SJCRH30 (cell line): ENCODE data around the gene MAGEB16. TPM values are rescaled to one million over a fixed set of nuclear protein-coding genes. Genes with fewer than 3 reads are reported as not detected.

Experiments used
- DNase-seq, 2 experiments: peaks; one replicate each; pipeline ENCODE4 v3.0.0-alpha.2; 2015 to 2020
- H3K27ac ChIP-seq: fragments of 250-450 bp; sonication (Bioruptor Pico); 2 replicates; pipeline ENCODE4 v1.5.1; 2020; ENCODE audit warnings: mild to moderate bottlenecking, moderate library complexity
- H3K27me3 ChIP-seq: fragments of 250-450 bp; sonication (Bioruptor Pico); 2 replicates; pipeline ENCODE4 v1.5.1; 2020; ENCODE audit warnings: mild to moderate bottlenecking, moderate library complexity
- H3K36me3 ChIP-seq: fragments of 250-450 bp; sonication (Bioruptor Pico); 2 replicates; pipeline ENCODE4 v1.5.1; 2020; ENCODE audit warnings: mild to moderate bottlenecking, moderate library complexity
- H3K4me1 ChIP-seq: fragments of 250-450 bp; sonication (Bioruptor Pico); 2 replicates; pipeline ENCODE4 v1.5.1; 2020; ENCODE audit warnings: mild to moderate bottlenecking, moderate library complexity
- H3K4me3 ChIP-seq: fragments of 250-450 bp; sonication (Bioruptor Pico); 2 replicates; pipeline ENCODE4 v1.5.1; 2020; ENCODE audit warnings: mild to moderate bottlenecking, moderate library complexity
- H3K9me3 ChIP-seq: fragments of 250-450 bp; sonication (Bioruptor Pico); replicated peaks from 2 replicates; pipeline ENCODE4 v1.5.1; 2020; ENCODE audit warnings: mild to moderate bottlenecking, moderate library complexity
- total RNA-seq: library from RNA; depleted of rRNA; stranded (reverse); fragments of >200 nt; shearing (Covaris generic); gene quantifications from 2 replicates; pipeline ENCODE4 v1.2.3, GENCODE V29; 2014; rRNA removed

Gene MAGEB16
- total RNA-seq: not detected in 2 replicates

DNA sequence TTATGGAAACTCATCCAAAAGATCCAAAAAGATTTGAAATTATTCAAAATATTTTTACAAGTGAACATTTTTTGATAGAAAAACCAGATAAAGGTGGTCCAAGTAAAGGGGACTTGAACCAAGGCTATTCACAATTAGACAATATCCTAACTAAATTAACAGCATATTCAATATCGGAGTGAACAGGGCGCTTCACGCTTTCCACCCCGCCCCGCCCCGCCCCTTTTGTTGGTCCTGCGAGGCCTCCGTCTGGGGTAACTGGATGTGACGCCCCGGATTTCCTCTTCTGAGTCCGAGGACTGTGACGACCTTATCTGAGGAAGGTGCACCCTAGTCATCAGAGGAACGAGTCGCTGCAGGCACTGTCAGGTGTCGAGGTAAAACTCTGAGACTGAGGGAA, at the start of gene MAGEB16:
MAGEB16 (plus strand) TSS at position 301 of the 400 bp plus-strand sequence. CDS start 3,855 bp downstream, outside the sequence.
- no peaks in the 10 kb centered on the region for H3K4me1 ChIP-seq
- no peaks in the 10 kb centered on the region for H3K9me3 ChIP-seq
- no peak within 1 kb of the TSS for H3K27ac ChIP-seq
- no peak for DNase-seq
- H3K27me3 ChIP-seq: no peaks in the 10 kb centered on the region
- no peaks in the 10 kb centered on the region for H3K36me3 ChIP-seq
- no peak within 1 kb of the TSS for H3K4me3 ChIP-seq

DNA sequence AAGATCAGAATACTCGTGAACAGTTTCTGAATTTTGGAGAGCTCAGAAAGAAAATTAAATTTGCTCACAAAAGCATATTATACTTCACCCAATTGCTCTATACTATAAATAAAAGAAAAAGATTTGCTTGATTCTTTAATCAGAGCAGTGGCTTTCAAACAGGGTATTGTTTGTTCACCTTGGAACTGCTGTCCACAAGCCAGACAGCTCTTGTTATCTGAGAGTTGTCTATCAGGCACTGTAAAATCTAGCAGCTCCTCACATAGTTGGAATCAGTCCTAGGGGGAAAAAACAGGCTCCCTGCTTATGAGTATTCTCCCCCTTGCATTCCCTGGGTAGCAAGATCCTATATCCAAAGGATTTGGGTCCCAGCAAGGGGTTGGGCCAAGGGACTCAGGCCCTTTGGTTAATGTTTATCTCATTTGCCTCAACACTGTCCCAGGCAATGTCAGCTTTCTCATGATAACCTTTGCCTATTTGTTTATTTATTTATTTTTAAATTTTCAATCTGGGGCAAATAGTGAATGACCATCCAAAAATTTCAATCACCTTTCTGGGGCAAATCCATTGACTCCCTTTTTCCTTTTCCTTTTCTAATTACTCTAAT, 24.1 kb upstream of the MAGEB16 start:
- H3K4me1 ChIP-seq: no peaks in the 10 kb centered on the region
- H3K9me3 ChIP-seq: no peaks in the 10 kb centered on the region
- H3K4me3 ChIP-seq: no peak overlapping the region
- DNase-seq: no peak
- no peaks in the 10 kb centered on the region for H3K27me3 ChIP-seq
- no peaks in the 10 kb centered on the region for H3K36me3 ChIP-seq
- no peak overlapping the region for H3K27ac ChIP-seq

DNA sequence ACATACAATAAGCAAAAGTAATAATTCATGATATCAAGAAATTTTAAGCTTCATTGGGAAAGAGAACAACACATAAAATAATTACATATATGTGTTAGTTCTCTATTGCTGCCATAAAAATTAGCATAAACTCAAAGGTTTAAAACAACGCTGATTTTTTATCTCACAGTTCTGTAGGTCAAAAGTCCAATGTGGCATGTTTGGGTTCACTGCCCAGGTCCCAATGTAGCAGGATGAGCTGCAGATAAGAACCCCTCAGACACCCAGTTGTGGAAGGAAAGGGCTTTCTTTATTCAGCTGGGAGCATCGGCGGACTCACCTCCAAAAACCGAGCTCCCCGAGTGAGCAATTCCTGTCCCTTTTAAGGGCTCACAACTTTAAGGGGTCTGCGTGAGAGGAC, 13.1 kb upstream of the MAGEB16 start:
- DNase-seq: no peak

DNA sequence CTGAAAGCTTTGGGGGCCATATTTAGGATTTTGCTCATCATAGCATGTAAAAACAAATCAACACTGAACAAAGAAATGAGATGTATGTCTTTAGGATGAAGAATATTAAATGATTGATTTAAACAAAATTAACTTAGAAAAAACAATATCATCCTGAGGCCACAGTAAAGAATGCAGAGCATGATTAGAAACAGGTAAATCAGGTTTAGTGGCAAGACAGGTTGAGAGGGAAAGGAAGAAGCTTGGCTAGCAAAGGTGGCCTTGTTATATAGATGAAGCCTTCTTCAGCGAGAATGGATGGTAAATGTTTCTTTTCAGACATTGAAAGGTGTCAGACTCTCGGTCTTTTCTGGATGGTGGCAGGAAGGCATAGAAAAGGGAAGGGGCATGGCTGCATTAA, 11.9 kb upstream of the MAGEB16 start:
- Histone ChIP-seq H3K27ac (no peak overlapping the region), H3K27me3 (no peaks in the 10 kb centered on the region), H3K36me3 (no peaks in the 10 kb centered on the region), H3K4me3 (no peak overlapping the region), H3K4me1 (no peaks in the 10 kb centered on the region), H3K9me3 (no peaks in the 10 kb centered on the region)
- no peak for DNase-seq

More for the DNA sequence above, 13.1 kb upstream of the MAGEB16 start:
- H3K36me3 ChIP-seq: no peaks in the 10 kb centered on the region
- no peaks in the 10 kb centered on the region for H3K27me3 ChIP-seq
- no peaks in the 10 kb centered on the region for H3K9me3 ChIP-seq
- H3K4me1 ChIP-seq: no peaks in the 10 kb centered on the region
- H3K27ac ChIP-seq: no peak overlapping the region
- H3K4me3 ChIP-seq: no peak overlapping the region

DNA sequence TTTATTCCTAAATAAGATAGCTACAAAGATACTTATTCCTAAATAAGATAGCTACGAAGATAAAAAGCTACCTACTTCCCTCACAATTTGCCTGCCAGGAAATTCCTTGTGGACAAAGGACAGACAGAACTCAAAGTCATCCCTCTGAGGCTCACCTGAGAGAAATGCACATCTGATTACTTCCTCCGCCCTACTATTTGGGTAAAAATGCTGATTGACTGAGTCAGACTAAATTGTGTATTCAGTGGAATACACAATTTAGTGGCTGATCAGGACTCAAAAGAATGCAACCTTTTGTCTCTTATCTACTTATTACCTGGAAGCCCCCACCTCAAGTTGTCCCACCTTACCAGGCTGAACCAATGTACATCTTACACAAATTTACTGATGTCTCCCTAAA, 10.3 kb upstream of the MAGEB16 start:
- H3K9me3 ChIP-seq: no peaks in the 10 kb centered on the region
- no peak for DNase-seq
- H3K4me3 ChIP-seq: no peak overlapping the region
- H3K27me3 ChIP-seq: no peaks in the 10 kb centered on the region
- H3K36me3 ChIP-seq: no peaks in the 10 kb centered on the region
- H3K4me1 ChIP-seq: no peaks in the 10 kb centered on the region
- no peak overlapping the region for H3K27ac ChIP-seq

DNA sequence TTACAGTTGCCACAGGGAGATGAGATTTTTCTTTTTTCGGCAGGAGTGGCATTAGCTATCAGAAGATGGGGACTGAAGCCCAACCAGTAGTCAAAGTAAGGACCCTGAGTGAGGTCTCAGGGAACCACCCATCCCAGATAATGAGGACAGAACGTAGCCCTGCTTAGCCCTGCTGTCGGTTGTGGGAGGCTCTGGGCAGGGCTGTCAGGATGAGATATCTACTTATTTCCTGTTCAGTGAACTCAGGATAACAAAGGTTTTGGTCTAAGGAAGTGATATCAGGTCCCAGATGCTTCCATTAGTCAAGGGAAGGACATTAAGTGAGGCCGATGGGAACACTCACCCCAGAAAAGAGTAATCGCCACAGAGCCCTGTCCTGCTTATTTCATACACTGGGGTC, 2.3 kb downstream of the MAGEB16 start:
- no peaks in the 10 kb centered on the region for H3K9me3 ChIP-seq
- no peak overlapping the region for H3K27ac ChIP-seq
- H3K36me3 ChIP-seq: no peaks in the 10 kb centered on the region
- no peaks in the 10 kb centered on the region for H3K27me3 ChIP-seq
- DNase-seq: no peak
- H3K4me1 ChIP-seq: no peaks in the 10 kb centered on the region
- no peak overlapping the region for H3K4me3 ChIP-seq

DNA sequence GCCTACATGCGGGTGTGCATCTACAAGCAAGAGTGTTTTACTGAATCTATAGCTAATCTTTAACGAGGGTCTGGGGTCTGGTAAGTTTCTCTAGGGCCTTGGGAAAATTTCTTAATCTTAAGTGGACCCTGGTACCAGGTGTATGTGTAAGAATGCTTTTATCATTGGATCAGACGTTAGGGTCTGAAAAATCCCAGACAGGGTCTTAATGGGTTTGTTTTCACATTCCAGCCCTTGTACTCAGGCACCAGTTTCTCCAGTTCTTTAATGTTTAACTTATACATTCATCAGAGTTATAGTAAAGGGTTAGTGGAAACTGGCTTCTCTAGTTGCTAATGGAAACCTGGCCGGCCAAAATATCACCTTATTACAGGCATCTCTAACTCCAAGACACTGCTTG, 11.6 kb downstream of the MAGEB16 start:
- Histone ChIP-seq H3K9me3 (no peaks in the 10 kb centered on the region), H3K27me3 (no peaks in the 10 kb centered on the region), H3K4me3 (no peak overlapping the region), H3K4me1 (no peaks in the 10 kb centered on the region), H3K27ac (no peak overlapping the region), H3K36me3 (no peaks in the 10 kb centered on the region)
- DNase-seq: no peak

DNA sequence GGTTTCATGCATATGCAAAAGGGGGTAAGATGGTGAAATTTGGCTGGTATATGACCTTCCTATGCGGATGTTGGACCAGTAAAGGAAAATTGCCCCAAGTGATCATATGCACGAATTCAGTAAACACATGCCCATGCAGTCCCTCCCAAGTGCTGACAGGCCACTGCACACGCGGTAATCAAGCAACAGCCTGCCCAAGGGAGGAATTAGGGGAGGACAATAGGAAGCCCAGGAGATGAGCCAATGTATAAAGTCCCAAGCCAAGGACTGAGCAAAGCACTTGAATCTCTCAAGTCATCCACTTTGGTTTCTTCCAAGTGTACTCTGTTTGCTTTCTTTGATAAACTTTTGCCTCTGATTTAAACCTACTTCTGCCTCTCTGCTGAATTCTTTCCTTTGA, 21.1 kb downstream of the MAGEB16 start:
- H3K4me1 ChIP-seq: no peaks in the 10 kb centered on the region
- H3K36me3 ChIP-seq: no peaks in the 10 kb centered on the region
- no peak overlapping the region for H3K27ac ChIP-seq
- no peaks in the 10 kb centered on the region for H3K9me3 ChIP-seq
- DNase-seq: no peak
- no peaks in the 10 kb centered on the region for H3K27me3 ChIP-seq
- no peak overlapping the region for H3K4me3 ChIP-seq

DNA sequence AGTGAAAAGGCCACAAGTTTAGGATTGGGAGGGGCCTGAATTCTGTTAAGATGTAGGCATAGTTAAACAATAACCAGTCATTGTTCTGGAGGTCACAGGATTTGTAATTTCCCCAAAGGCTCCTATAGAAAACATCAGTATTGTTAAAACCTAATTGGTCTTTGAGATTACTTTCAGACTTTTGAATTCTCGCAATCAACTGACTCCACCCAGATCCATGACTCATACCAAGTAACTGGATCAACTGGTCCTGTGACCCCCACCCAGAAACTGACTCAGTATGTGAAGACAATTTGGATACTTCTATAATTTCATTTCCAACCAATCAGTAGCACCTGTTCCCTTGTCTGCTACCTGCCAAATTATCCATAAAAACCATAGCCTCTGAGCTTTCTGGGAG, 28.4 kb downstream of the MAGEB16 start:
- no peaks in the 10 kb centered on the region for H3K4me1 ChIP-seq
- DNase-seq: peak in 1 of 2 experiments; percentile 1

DNA sequence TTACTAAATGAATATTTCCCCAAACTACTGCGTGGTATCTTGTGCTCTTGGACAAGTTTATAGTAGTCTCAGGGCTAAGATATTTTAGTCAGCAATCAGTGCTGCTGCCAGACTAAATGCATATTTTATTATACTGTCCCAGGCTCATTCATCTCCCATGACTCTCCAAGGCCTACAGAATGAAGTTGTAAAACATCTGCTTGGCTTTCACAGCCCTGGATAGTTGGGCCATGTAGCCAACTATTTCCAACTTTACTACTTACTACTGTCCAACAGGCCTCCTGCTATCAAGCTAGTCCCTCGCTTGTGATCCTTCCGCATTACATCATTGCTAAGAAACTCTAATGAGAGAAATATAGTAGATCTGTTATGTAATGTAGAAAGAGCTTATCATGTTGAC, 31.4 kb downstream of the MAGEB16 start:
- Histone ChIP-seq H3K27ac (no peak overlapping the region), H3K4me3 (no peak overlapping the region), H3K36me3 (no peaks in the 10 kb centered on the region), H3K27me3 (no peaks in the 10 kb centered on the region), H3K4me1 (no peaks in the 10 kb centered on the region), H3K9me3 (no peaks in the 10 kb centered on the region)
- no peak for DNase-seq

More for the DNA sequence above, 28.4 kb downstream of the MAGEB16 start:
- Histone ChIP-seq H3K36me3 (no peaks in the 10 kb centered on the region), H3K9me3 (no peaks in the 10 kb centered on the region), H3K4me3 (no peak overlapping the region), H3K27me3 (no peaks in the 10 kb centered on the region), H3K27ac (no peak overlapping the region)

DNA sequence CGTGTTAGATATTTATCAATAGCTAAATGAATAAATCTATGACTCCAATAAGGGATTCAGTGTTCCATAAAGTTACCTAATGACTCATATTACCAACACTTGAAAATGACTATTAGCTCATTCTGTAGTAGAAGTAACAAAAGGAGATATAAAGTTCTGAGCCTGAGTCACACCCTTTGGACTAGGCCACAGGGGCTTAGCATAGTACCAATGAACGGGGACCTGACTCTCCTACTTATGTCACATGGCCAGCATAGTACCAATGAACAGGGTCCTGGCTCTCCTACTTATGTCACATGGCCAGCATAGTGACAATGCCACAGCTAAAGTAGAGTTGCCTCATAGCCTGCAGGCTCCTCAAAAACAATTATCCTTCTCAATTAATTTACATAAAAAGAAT, 43.7 kb downstream of the MAGEB16 start:
- Histone ChIP-seq H3K36me3 (no peaks in the 10 kb centered on the region), H3K9me3 (no peaks in the 10 kb centered on the region), H3K4me1 (no peaks in the 10 kb centered on the region), H3K27me3 (no peaks in the 10 kb centered on the region), H3K4me3 (no peak overlapping the region), H3K27ac (no peak overlapping the region)
- no peak for DNase-seq

DNA sequence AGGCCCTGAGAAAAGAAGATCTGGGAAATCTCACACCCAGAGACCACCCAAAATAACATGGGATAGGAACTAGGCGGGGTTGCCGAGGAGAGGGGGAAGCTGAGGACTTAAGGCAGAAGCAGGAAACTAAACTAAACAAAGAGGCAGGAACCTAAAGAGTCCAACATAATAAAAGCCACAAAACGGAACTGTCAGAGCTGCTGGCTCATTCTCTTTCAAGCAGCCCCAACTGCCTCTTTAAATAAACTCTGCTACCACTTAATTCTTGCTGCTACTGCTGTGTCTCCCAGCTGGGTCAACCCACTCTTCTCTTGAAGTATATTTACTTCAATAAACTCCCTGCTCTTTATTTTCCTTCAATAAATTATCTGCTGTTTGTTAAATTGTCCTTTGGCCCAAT, 44.5 kb downstream of the MAGEB16 start:
- Histone ChIP-seq H3K4me1 (no peaks in the 10 kb centered on the region), H3K27ac (no peak overlapping the region), H3K4me3 (no peak overlapping the region), H3K36me3 (no peaks in the 10 kb centered on the region), H3K9me3 (no peaks in the 10 kb centered on the region), H3K27me3 (no peaks in the 10 kb centered on the region)
- no peak for DNase-seq

DNA sequence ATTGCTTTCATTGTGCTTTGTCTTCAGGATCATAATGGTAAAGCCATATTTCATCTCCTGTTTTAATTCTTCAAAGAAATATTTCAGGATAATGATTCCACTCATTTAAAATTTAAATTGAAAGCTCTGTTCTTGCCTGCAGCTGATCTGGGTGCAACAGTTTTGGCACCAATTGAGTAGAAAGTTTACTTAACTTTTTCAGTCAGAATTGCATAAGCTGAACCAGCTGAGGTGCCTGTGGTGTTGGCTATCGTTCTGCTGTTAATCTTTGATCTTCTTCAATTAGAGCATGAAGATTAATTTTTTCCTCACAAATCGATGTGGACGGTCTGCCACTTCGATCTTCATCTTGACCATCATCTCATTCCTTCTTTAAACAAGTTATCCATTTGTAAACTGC, 49.6 kb downstream of the MAGEB16 start:
- Histone ChIP-seq H3K9me3 (no peaks in the 10 kb centered on the region), H3K4me1 (no peaks in the 10 kb centered on the region), H3K27ac (no peak overlapping the region), H3K36me3 (no peaks in the 10 kb centered on the region), H3K4me3 (no peak overlapping the region), H3K27me3 (no peaks in the 10 kb centered on the region)
- no peak for DNase-seq
